Type B pancreatic cell (in vitro differentiated cells): ENCODE results near the gene HP. TPM values are rescaled to one million over a fixed set of nuclear protein-coding genes. Genes with fewer than 3 reads are reported as not detected.

Source experiments
- DNase-seq: peaks from one replicate; pipeline ENCODE4 v3.0.0; 2021; ENCODE audit warnings: mixed read lengths; ENCODE audit not compliant: unreplicated experiment; ENCODE audit errors: extremely low spot score
- H3K27ac Mint-ChIP-seq: 2 replicates; pipeline ENCODE4 v1.8.0; 2021; ENCODE audit warnings: mild to moderate bottlenecking, mixed read lengths
- H3K27me3 Mint-ChIP-seq: 2 replicates; pipeline ENCODE4 v1.8.0; 2021; ENCODE audit warnings: mixed read lengths
- H3K36me3 Mint-ChIP-seq: 2 replicates; pipeline ENCODE4 v1.8.0; 2021; ENCODE audit warnings: mixed read lengths
- H3K4me1 Mint-ChIP-seq: one replicate; pipeline ENCODE4 v1.8.0; 2021; ENCODE audit warnings: mixed read lengths; ENCODE audit not compliant: unreplicated experiment
- H3K4me3 Mint-ChIP-seq: 2 replicates; pipeline ENCODE4 v1.8.0; 2021; ENCODE audit warnings: mild to moderate bottlenecking, mixed read lengths
- H3K9me3 Mint-ChIP-seq: 2 replicates; pipeline ENCODE4 v1.8.0; 2021; ENCODE audit warnings: mixed read lengths
- total RNA-seq: library from RNA; stranded (reverse); gene quantifications from 2 replicates; pipeline ENCODE4 v1.2.1, GENCODE V29; 2021; ENCODE audit warnings: low replicate concordance
- TF ChIP-seq, protein P1 (sequence below): fragments of 200-600 bp; sonication (generic); conservative IDR thresholded peaks from 2 replicates; pipeline ENCODE4 v1.5.0; 2021; ENCODE audit warnings: antibody characterized with exemption, mild to moderate bottlenecking

HP gene
- total RNA-seq, 1 donor from 2014 or later, result not detected

DNA sequence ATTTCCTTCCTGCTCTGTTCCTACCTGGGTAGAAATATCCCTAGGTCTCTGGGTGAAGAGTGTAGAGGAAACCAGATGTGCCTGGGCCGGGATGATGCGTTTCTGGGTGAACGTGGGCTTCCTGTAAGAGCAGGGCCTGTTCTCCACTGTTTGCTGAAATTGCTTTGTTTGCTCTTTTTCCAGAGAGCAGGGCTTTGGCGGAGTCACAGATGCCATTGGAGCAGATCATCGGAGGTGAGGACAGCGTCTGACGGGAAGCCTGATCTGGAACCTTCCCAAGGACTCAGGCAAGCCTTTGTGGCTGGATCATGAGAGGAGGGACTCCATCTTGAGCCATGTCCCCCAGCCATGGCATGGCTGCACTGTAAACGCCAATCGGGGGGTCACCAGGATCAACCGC is 30.3 kb upstream of the HP start:
- no peak overlapping the region for H3K4me3 Mint-ChIP-seq
- H3K4me1 Mint-ChIP-seq, result no peaks in the 10 kb centered on the region
- no peaks in the 10 kb centered on the region for H3K9me3 Mint-ChIP-seq
- peaks cover 4% of the 10 kb centered on the region for H3K36me3 Mint-ChIP-seq
- DNase-seq, result no peak
- H3K27ac Mint-ChIP-seq, result no peak overlapping the region
- no peaks in the 10 kb centered on the region for H3K27me3 Mint-ChIP-seq
- TF ChIP-seq, protein P1, sequence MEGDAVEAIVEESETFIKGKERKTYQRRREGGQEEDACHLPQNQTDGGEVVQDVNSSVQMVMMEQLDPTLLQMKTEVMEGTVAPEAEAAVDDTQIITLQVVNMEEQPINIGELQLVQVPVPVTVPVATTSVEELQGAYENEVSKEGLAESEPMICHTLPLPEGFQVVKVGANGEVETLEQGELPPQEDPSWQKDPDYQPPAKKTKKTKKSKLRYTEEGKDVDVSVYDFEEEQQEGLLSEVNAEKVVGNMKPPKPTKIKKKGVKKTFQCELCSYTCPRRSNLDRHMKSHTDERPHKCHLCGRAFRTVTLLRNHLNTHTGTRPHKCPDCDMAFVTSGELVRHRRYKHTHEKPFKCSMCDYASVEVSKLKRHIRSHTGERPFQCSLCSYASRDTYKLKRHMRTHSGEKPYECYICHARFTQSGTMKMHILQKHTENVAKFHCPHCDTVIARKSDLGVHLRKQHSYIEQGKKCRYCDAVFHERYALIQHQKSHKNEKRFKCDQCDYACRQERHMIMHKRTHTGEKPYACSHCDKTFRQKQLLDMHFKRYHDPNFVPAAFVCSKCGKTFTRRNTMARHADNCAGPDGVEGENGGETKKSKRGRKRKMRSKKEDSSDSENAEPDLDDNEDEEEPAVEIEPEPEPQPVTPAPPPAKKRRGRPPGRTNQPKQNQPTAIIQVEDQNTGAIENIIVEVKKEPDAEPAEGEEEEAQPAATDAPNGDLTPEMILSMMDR, result no peak

DNA sequence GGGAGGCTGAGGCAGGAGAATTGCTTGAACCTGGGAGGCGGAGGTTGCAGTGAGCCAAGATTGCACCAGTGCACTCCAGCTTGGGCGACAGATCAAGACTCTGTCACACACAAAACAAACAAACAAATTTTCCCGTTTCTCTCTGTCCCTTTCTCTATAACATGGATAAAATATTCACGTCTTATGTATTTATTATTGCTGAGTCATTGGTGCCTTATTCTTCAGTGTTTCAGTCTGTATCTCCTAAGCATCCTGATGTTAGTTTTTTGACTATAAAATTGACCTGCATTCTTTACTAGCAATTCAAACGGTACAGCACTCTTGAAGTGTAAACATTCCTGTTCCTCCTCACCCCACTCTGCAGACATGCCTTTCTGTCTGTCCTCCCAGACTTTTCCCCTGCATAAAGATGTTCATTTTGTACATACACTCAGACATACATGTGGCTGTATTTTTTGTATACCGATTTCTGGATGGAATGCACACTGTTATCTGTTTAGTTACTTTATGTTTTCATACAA is 29.4 kb upstream of the HP start:
- H3K9me3 Mint-ChIP-seq, result no peaks in the 10 kb centered on the region
- no peak for DNase-seq
- TF ChIP-seq, protein P1, result no peak
- no peaks in the 10 kb centered on the region for H3K36me3 Mint-ChIP-seq
- no peaks in the 10 kb centered on the region for H3K4me1 Mint-ChIP-seq
- H3K27me3 Mint-ChIP-seq, result no peaks in the 10 kb centered on the region
- H3K4me3 Mint-ChIP-seq, result no peak overlapping the region
- H3K27ac Mint-ChIP-seq, result no peak overlapping the region

DNA sequence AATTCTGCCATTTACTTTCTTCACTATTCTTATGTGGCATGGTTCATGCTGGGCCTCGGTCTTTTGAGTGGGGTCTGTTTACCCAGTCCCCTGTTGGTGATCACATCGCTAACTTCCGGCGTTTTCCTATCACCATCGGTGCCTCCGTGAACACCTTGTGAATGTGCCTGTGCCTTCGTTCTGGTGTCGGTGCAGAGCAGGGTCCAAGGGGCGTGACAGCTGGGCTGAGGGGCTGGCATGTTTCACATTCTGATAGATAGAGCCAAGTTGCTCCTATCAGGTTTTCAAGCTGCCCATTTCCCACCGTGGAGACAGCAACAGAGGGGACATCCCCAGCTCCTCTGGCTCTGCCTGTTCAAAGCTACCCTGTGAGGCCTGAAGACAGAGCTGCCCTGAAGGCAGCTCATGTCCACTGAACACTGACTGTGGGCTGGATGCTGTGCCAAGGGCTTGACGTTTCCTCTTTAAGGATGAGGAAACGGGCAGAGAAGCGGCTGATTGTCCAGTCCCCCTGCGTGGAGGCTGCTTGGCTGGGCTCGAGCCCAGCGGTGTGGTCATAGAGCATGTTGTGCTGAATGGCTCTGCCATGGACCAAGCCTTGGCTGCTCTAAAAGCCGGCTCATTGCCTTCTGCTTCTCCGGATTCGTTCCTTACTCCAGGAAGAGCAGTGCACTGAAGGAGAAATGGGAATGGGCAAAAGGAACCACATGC is 28.7 kb upstream of the HP start:
- Mint-ChIP-seq H3K4me1 (no peaks in the 10 kb centered on the region), H3K36me3 (no peaks in the 10 kb centered on the region), H3K9me3 (no peaks in the 10 kb centered on the region), H3K27ac (no peak overlapping the region), H3K27me3 (no peaks in the 10 kb centered on the region), H3K4me3 (no peak overlapping the region)
- TF ChIP-seq, protein P1, result no peak
- DNase-seq, result no peak

DNA sequence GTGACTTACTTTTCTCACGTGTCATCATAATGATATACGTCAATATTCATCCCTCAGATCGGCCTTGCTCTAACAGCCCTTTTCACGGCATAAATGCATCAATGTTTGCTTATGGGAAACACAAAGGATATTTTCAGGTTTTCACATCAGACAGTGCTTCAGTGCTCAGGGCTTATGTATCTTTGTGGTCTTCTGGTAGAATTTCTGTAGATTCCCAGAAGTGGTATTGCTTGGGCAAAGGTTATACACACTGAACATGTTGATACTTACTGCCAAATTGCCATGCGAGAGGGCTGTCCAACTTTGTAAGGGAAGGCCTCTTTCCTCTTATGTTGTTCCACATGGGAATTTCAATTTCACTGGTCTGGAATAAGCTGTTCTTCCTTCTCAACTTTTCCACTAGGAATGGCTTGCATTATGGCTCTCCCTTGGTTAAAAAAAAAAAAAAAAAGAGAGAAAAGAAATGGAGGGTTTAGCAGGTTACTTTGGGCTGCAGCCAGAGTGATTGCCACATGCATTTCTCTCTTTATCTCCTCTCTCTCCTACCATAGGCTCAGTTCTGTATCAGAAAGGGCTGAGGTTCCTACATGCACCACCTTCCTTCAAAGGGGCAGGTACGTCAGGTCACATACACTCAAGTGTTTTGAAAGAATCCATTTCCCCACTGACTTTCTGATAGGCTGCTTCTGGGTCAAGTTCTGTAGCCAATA is 26.5 kb upstream of the HP start:
- Mint-ChIP-seq H3K9me3 (no peaks in the 10 kb centered on the region), H3K27ac (no peak overlapping the region), H3K27me3 (no peaks in the 10 kb centered on the region), H3K4me1 (no peaks in the 10 kb centered on the region), H3K36me3 (no peaks in the 10 kb centered on the region), H3K4me3 (no peak overlapping the region)
- DNase-seq, result no peak
- TF ChIP-seq, protein P1, result no peak

DNA sequence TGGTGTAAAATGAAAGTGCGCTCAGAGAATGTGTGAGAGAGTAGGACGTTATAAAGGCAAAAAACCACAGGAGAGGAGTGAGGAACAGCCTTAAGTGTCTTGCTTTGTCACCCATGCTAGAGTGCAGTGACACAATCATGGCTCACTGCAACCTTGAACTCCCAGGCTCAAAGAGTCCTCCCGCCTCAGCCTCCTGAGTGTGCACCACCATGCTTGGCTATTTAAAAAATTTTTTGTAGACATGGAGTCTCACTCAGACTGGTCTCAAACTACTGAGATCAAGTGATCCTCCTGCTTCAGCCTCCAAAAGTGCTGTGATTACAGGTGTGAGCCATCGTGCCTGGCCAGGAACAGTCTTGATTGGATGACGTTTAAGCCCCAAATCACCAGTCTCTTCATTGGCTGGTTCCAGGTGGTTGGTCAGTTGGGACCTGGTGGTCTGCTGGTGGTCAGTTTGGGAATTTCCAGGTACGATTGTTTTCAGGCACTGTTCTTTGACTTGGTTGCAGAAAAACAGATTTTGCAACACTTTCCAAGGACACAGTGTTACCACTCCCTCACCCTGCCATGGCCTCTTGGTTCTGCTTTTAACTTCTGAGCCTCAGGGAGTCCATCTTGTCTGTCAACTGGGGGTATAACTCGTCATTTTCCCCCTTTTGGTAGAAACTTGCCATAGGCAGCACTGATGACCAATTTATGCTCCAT is 24.6 kb upstream of the HP start:
- no peak overlapping the region for H3K27ac Mint-ChIP-seq
- H3K4me3 Mint-ChIP-seq, result no peak overlapping the region

More for the DNA sequence above, 24.6 kb upstream of the HP start:
- Mint-ChIP-seq H3K4me1 (no peaks in the 10 kb centered on the region), H3K27me3 (no peaks in the 10 kb centered on the region), H3K9me3 (no peaks in the 10 kb centered on the region), H3K36me3 (peaks cover 2% of the 10 kb centered on the region)
- TF ChIP-seq, protein P1, result no peak
- no peak for DNase-seq
